Stimulated activated naive CD8-positive, alpha-beta T cell treated with anti-CD3 and anti-CD28 coated beads, Interleukin-15, amount 100 ng/mL, for 72 hours (primary cell): ENCODE results near the gene TMEM92.

Experiments used
- ATAC-seq: fragments of 150-1000 bp; cut with Tn5 transposase; 2 replicates; pipeline ENCODE4 v1.10.0; 2021; ENCODE audit warnings: mild to moderate bottlenecking, moderate library complexity
- DNase-seq, 2 donors: peaks; one replicate each; pipeline ENCODE4 v3.0.0; 2021 to 2022
- H3K27ac Mint-ChIP-seq, 2 donors: one replicate each; pipeline ENCODE4 v1.8.0; 2022; ENCODE audit warnings: mild to moderate bottlenecking in 2 of 2, mixed read lengths in 2 of 2, moderate library complexity in 2 of 2
- H3K27me3 Mint-ChIP-seq: one replicate; pipeline ENCODE4 v1.8.0; 2022; ENCODE audit warnings: mixed read lengths
- H3K4me1 Mint-ChIP-seq: one replicate; pipeline ENCODE4 v1.8.0; 2022; ENCODE audit warnings: mild to moderate bottlenecking, mixed read lengths
- H3K4me3 Mint-ChIP-seq, 2 donors: one replicate each; pipeline ENCODE4 v1.8.0; 2022; ENCODE audit warnings: mild to moderate bottlenecking in 2 of 2, mixed read lengths in 2 of 2, moderate library complexity in 1 of 2
- H3K9me3 Mint-ChIP-seq, 2 donors: one replicate each; pipeline ENCODE4 v1.8.0; 2022; ENCODE audit warnings: mixed read lengths in 2 of 2

The TMEM92 gene

DNA sequence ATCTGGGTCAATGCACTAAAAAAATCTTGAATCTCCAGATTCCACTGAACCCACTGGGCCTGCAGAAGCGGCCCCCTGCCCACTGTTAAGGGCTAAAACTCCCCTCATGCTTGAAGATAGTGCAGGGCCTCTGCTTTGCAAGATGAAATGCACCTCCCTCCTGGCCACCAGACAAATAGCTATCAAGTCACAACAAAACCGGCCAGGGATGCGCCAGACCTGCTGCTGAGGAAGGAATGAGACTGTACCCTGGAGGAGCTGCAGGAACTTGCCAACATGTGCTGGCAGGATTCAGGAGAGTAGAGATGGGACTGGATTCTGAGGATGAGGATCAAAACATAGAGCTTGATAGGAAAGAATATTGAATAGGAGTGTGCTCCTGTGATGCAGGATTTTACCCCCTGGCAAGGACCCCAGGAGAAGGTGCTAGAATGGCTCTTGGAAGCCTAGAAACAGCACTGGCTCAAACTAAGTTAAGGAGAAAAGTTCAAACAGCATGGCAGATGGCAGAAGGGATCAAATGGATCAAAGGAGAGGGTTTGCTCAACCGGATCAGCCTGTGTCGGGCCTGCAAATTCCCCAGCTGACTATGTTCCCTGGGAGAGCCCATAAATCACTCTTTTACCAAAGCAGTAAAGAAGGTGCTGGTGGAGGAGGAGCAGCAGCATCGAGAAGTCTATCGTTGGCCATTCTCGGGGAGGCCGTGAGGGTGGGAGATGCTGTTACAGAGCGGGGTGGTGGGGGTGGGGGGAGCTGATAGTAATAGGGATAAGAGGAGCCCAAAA, 44.4 kb downstream of the TMEM92 start:
- Mint-ChIP-seq H3K4me3 (no peak overlapping the region), H3K27me3 (no peaks in the 10 kb centered on the region), H3K9me3 (no peaks in the 10 kb centered on the region), H3K27ac (no peak overlapping the region), H3K4me1 (no peaks in the 10 kb centered on the region)
- ATAC-seq (no peak), DNase-seq (no peak)

DNA sequence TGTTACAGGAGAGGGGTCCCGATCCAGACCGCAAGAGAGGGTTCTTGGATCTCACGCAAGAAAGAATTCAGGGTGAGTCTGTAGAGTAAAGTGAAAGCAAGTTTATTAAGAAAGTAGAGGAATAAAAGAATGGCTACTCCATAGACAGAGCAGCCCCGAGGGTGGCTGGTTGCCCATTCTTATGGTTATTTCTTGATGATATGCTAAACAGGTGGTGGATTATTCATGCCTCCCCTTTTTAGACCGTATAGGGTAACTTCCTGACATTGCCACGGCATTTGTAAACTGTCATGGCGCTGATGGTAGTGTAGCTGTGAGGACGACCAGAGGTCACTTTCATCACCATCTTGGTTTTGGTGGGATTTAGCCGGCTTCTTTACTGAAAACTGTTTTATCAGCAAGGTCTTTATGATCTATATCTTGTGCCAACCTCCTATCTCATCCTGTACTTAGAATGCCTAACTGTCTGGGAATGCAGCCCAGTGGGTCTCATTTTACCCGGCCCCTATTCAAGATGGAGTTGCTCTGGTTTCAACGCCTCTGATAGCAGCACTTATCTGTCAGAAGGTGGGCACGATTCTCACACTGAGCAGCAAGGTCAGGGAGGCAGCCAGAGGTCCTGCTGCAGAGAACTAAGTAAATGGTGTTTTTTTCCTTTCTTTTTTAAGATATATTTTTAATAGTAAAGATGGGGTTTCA, 45.2 kb downstream of the TMEM92 start:
- Mint-ChIP-seq H3K27me3 (no peaks in the 10 kb centered on the region), H3K27ac (no peak overlapping the region), H3K4me1 (no peaks in the 10 kb centered on the region), H3K9me3 (no peaks in the 10 kb centered on the region), H3K4me3 (no peak overlapping the region)
- ATAC-seq (no peak), DNase-seq (no peak)

DNA sequence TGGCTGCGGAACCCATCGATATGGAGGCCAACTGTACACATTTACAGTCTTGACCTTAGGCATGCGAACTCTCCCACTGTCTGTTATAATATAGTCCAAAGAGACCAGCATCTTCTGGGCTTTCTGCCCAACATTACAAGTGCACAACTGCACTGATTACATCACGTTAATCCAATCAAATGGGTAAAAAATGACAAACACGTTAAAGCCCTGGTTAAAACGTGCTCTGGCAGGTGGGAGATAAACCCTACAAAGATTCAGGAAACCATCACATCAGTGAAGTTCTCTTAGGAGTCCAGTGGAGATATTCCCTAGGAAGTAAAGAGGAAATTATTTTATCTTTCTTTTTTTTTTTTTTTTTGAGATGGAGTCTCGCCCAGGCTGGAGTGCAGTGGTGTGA, 48.0 kb downstream of the TMEM92 start:
- no peak for ATAC-seq
- H3K9me3 Mint-ChIP-seq, result no peaks in the 10 kb centered on the region
- no peaks in the 10 kb centered on the region for H3K27me3 Mint-ChIP-seq
- no peak overlapping the region for H3K4me3 Mint-ChIP-seq
- peaks cover 6% of the 10 kb centered on the region for H3K4me1 Mint-ChIP-seq
- no peak overlapping the region for H3K27ac Mint-ChIP-seq
- no peak for DNase-seq

DNA sequence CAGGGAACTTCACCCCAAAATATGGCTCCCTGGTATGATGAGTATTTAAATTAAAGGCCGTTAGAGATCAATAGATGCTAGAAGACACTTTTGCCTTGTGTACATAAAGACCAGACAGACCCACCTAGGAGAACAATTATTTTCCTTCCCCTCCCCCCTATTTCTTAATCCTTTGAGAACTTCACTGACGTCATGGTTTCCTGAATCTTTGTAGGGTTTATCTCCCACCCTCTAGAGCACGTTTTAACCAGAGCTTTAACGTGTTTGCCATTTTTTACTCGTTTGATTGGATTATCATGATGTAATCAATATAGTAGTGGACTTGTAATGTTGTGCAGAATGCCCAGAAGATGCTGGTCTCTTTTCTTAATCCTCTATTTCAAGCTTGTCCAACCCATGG, 48.8 kb downstream of the TMEM92 start:
- no peak overlapping the region for H3K4me3 Mint-ChIP-seq
- H3K9me3 Mint-ChIP-seq, result no peaks in the 10 kb centered on the region
- ATAC-seq (no peak), DNase-seq (no peak)
- H3K27me3 Mint-ChIP-seq, result no peaks in the 10 kb centered on the region
- peaks cover 6% of the 10 kb centered on the region for H3K4me1 Mint-ChIP-seq
- no peak overlapping the region for H3K27ac Mint-ChIP-seq

DNA sequence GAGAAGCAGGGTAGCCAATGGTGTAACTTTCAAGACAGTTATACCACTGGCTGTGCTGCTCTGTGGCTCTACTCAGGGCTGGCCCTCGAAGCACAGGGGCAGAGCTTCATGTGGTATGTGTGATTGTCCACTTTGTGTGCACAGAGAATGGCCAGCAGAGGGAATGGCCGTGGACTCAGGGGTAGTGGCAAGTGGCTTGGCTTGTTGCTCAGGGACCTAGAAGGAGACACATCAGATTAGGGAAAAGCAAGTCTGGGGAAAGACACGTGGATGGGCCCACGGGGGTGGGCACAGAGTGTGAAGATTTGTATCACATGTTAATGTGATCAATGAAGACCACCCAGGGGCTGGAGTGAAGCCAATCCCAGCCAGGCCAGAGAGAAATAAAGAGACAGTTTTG, 51.6 kb downstream of the TMEM92 start:
- Mint-ChIP-seq H3K27me3 (no peaks in the 10 kb centered on the region), H3K4me1 (peaks cover 6% of the 10 kb centered on the region), H3K27ac (peak overlapping the region in 1 of 2 donors; percentile 13), H3K4me3 (no peak overlapping the region), H3K9me3 (no peaks in the 10 kb centered on the region)
- ATAC-seq (no peak), DNase-seq (no peak)

DNA sequence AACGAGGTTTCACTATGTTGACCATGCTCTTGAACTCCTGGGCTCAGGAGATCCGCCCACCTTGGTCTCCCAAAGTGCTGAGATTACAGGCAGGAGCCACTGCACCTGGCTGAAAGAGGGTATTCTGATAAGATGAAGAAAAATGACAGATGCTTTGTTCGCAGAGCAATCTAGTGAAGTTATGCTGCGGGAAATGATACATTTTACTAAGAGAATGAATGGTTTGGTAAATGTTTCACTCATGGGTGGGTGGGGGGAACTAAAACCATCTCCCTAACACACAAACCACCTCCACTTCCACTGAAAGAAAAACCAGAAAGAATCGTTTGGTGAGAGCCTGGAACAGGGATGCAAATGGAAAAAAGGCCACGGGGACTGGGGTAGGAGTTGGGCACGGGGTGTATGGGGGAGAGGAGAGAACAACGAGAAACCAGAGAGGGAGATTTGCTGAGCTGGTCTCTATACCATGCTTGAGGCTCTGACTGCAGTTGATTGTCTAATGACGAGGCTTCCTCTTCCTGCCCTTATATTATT, 52.6 kb downstream of the TMEM92 start:
- ATAC-seq, result no peak
- Mint-ChIP-seq H3K4me3 (no peak overlapping the region), H3K9me3 (no peaks in the 10 kb centered on the region), H3K4me1 (peaks cover 6% of the 10 kb centered on the region), H3K27me3 (peaks cover 2% of the 10 kb centered on the region), H3K27ac (peak overlapping the region in 1 of 2 donors; percentile 15)
- no peak for DNase-seq

DNA sequence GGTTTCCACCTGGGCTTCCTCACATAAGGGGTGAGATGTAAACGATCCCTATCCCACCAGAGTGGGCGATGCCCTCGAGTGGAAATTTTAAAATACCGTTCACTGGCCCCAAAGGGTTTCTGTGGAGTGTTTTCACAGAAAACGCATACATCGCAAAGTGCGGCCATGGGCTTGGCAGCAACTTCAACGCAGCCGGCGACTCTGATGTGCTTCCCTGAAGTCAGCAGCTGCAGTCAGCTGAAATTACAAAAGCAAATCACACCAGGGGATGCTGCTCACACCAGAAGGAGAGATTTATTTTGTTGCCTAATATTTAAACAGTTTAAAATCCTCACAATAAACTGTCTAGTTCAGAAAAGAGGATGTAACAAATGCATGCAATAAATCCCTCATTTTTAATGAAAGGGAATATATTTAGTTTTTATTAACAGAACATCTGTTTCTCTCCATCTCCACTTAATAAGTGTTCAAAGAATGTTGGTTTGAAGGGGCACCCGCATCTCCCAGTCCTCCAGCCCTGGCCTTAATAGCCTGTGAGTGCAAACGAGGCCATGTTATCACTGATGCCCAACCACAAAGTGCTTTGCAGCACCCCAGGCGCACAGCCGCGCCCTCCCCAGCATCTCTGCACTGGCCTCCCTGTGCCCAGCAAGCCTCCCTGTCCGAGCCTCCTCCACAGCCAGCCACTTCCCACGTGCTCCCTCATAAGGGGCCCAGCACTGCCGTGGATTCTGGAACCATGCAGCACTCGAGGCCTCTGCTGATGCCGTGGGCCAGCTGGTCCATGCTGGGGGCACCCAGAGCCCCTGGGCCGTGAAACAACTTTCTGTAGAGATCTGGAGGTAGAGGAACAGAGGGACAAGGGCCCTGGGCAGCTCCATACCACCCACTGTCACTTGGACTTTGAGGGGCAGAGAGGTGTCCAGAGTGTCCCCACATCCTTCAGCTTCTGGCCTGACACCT, 54.4 kb downstream of the TMEM92 start:
- peaks cover 8% of the 10 kb centered on the region for H3K27me3 Mint-ChIP-seq
- no peak overlapping the region for H3K4me3 Mint-ChIP-seq
- H3K27ac Mint-ChIP-seq, result peak overlapping the region in 1 of 2 donors; percentile 27
- peaks cover 10% of the 10 kb centered on the region for H3K4me1 Mint-ChIP-seq
- no peak for ATAC-seq
- no peaks in the 10 kb centered on the region for H3K9me3 Mint-ChIP-seq
- DNase-seq, result no peak

DNA sequence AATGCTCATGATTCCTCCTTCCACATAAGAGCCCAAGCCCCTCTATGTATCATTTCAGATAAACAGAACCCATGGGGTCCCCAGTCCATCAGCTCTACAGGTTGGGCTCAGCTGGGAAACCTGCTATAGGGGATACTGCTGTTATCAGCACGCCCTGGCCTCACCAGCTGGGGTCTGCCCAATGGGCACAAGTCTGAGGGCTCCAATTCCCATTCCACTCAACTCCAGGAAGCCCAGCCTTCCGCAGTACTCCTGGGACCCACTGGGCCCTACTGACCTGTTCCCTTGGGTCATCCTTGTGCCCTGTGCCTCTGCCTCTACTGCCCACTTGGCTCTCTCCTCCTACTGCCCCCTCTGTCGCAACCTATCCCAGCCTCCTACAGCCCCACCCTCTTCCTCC, 55.5 kb downstream of the TMEM92 start:
- Mint-ChIP-seq H3K27me3 (peaks cover 8% of the 10 kb centered on the region), H3K4me1 (peaks cover 16% of the 10 kb centered on the region), H3K9me3 (no peaks in the 10 kb centered on the region), H3K27ac (peak overlapping the region in 1 of 2 donors; percentile 61), H3K4me3 (no peak overlapping the region)
- no peak for DNase-seq
- no peak for ATAC-seq

DNA sequence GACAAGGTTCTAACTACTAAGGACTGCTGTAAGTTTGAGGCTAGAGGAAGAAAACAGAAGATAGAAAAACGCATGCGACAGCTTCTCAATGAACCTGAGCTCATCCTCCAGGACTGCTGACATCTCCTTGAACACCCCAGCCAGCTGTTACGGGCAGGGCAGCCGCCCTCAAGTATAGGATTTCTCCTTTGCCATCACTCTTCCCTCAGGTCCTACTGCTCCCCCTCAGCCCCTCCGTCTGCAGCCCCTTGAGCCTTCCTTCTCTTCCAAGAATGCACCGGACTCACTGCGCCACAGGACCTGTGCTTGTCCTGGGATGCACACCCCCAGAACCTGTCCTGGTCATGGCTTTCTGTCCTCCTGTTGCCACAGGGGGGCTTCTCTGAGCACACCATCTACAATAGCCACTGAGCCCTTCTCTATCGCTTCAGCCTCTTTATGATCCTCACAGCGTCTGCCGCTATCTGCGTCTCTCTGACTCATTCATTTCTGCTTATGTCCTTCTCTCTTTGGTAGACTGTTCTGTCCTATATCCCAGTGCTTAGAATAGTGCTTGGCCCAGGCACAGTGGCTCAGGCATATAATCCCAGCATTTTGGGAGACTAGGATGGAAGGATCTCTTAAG, 56.0 kb downstream of the TMEM92 start:
- Mint-ChIP-seq H3K9me3 (no peaks in the 10 kb centered on the region), H3K27ac (peak overlapping the region in 1 of 2 donors; percentile 61), H3K27me3 (peaks cover 8% of the 10 kb centered on the region), H3K4me3 (no peak overlapping the region), H3K4me1 (peaks cover 16% of the 10 kb centered on the region)
- ATAC-seq, result no peak
- DNase-seq, result no peak
